Colonic mucosa (tissue), 4 donors: ENCODE results near the gene RFTN1. TPM values are rescaled to one million over a fixed set of nuclear protein-coding genes. Genes with fewer than 3 reads are reported as not detected.

Experiments
- DNase-seq: peaks from one replicate; pipeline ENCODE4 v3.0.0-alpha.2; 2020
- H3K27ac ChIP-seq: fragments of 200-600 bp; one replicate; pipeline ENCODE4 v1.8.0; 2021
- H3K27me3 ChIP-seq: fragments of 200-600 bp; one replicate; pipeline ENCODE4 v1.8.0; 2021
- H3K36me3 ChIP-seq: fragments of 200-600 bp; one replicate; pipeline ENCODE4 v1.8.0; 2021
- H3K4me1 ChIP-seq: fragments of 200-600 bp; one replicate; pipeline ENCODE4 v1.8.0; 2021; ENCODE audit warnings: mild to moderate bottlenecking
- H3K4me3 ChIP-seq: fragments of 200-600 bp; one replicate; pipeline ENCODE4 v1.8.0; 2021
- H3K9ac ChIP-seq, 2 donors: one replicate each; pipeline ENCODE4 v1.7.0; 2013; ENCODE audit warnings: control low read depth in 2 of 2, low read depth in 2 of 2, low read length in 2 of 2
- H3K9me3 ChIP-seq: fragments of 200-600 bp; one replicate; pipeline ENCODE4 v1.8.0; 2021
- intact Hi-C: fragments of 100-400 bp; cut with DNase I; formaldehyde crosslinking; loops from one replicate; pipeline ENCODE4 v1.14.1; 2022
- total RNA-seq, 2 donors: library from RNA; stranded (reverse); fragmentation: NEBNext Ultra II Directional in 1 of 2; extraction: Animal tissue kit (Norgen Biotek cat#: 25700) in 1 of 2; gene quantifications; one replicate each; pipeline ENCODE4 v1.2.1, GENCODE V29; 2021
- TF ChIP-seq, protein P1 (sequence below): fragments of 200-600 bp; IDR thresholded peaks from one replicate; pipeline ENCODE4 v1.8.0; 2022; ENCODE audit warnings: antibody characterized with exemption, mild to moderate bottlenecking
- donor health status: healthy.
- donor health status: DM: no; HTN: no; CAD: no.
- donor health status: DM: no; HTN: no; CAD: no.

The RFTN1 gene
- total RNA-seq, 2 donors from 2014 or later = 4.0 to 10.2 TPM

- no peaks in the 10 kb centered on the region for H3K36me3 ChIP-seq
- H3K4me1 ChIP-seq = peaks cover 7% of the 10 kb centered on the region
- no peak overlapping the region for H3K27ac ChIP-seq
- intact Hi-C loops = no loop called here
- H3K27me3 ChIP-seq = no peaks in the 10 kb centered on the region
- DNase-seq = no peak
- no peak overlapping the region for H3K9ac ChIP-seq
- H3K9me3 ChIP-seq = no peaks in the 10 kb centered on the region
- H3K4me3 ChIP-seq = no peak overlapping the region
- TF ChIP-seq, protein P1, sequence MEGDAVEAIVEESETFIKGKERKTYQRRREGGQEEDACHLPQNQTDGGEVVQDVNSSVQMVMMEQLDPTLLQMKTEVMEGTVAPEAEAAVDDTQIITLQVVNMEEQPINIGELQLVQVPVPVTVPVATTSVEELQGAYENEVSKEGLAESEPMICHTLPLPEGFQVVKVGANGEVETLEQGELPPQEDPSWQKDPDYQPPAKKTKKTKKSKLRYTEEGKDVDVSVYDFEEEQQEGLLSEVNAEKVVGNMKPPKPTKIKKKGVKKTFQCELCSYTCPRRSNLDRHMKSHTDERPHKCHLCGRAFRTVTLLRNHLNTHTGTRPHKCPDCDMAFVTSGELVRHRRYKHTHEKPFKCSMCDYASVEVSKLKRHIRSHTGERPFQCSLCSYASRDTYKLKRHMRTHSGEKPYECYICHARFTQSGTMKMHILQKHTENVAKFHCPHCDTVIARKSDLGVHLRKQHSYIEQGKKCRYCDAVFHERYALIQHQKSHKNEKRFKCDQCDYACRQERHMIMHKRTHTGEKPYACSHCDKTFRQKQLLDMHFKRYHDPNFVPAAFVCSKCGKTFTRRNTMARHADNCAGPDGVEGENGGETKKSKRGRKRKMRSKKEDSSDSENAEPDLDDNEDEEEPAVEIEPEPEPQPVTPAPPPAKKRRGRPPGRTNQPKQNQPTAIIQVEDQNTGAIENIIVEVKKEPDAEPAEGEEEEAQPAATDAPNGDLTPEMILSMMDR = no peak
Measured at GRCh38 chr3:16487511-16488175, 25.9 kb downstream of the RFTN1 start.

GRCh38 chr3:16486951-16487480 lies 26.5 kb downstream of the RFTN1 start:
- no peaks in the 10 kb centered on the region for H3K36me3 ChIP-seq
- peaks cover 7% of the 10 kb centered on the region for H3K4me1 ChIP-seq
- no peak overlapping the region for H3K27ac ChIP-seq
- H3K9me3 ChIP-seq = no peaks in the 10 kb centered on the region
- TF ChIP-seq, protein P1 = no peak
- H3K4me3 ChIP-seq = no peak overlapping the region
- H3K27me3 ChIP-seq = no peaks in the 10 kb centered on the region
- DNase-seq = no peak
- intact Hi-C loops = no loop called here
- no peak overlapping the region for H3K9ac ChIP-seq

DNA sequence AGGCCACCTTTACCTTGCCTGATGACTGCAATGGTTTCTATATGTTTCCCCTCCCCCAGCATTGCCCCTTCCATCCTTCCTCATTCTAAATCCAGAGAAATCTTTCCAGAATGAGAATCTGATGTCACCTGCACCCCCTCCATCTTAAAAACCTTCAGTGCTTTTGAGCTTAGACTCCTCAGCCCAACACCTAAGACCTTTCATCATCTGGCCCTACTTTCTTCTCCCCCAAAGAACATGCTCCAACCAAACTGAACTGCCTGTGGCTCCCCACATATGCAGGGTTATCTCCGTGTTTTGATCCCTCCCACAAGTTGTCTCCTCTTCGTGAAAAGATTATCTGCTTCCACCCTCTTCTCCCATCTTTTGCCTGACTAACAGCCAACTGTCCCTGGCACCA lies 27.3 kb downstream of the RFTN1 start:
- no peaks in the 10 kb centered on the region for H3K27me3 ChIP-seq
- no peak overlapping the region for H3K9ac ChIP-seq
- peaks cover 7% of the 10 kb centered on the region for H3K4me1 ChIP-seq
- H3K36me3 ChIP-seq = no peaks in the 10 kb centered on the region
- no peak overlapping the region for H3K4me3 ChIP-seq
- intact Hi-C loops = no loop called here
- H3K27ac ChIP-seq = no peak overlapping the region
- DNase-seq = no peak
- H3K9me3 ChIP-seq = no peaks in the 10 kb centered on the region
- TF ChIP-seq, protein P1 = no peak

DNA sequence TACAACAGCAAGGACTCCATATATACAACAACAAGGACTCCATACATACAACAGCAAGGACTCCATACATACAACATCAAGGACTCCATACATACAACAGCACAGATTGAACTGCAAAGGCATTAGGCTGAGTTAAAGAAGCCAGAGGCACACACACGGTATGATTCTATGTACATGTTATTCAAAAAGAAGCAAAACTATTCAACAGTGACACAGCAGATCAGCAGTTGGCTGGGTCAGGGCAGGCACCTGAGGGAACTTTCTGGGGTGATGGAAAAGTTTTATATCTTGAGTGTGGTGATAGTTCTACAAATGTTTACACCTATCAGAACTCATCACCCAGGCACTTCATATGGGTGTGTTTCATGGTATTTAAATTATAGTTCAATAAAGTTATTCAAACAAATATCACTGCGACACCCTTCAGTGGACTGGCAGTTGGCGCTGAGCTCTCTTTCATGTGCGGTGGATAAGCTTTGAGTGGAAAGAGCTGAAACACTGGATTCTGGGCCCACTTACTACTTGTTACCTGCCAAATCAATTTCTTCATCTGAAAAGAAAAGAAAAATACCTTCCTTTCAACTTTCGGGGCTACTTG lies 28.0 kb downstream of the RFTN1 start:
- DNase-seq = no peak
- Histone ChIP-seq H3K9ac (no peak overlapping the region), H3K27me3 (no peaks in the 10 kb centered on the region), H3K27ac (no peak overlapping the region), H3K9me3 (no peaks in the 10 kb centered on the region), H3K4me1 (peaks cover 7% of the 10 kb centered on the region), H3K36me3 (no peaks in the 10 kb centered on the region), H3K4me3 (no peak overlapping the region)
- intact Hi-C loops = no loop called here
- TF ChIP-seq, protein P1 = no peak

DNA sequence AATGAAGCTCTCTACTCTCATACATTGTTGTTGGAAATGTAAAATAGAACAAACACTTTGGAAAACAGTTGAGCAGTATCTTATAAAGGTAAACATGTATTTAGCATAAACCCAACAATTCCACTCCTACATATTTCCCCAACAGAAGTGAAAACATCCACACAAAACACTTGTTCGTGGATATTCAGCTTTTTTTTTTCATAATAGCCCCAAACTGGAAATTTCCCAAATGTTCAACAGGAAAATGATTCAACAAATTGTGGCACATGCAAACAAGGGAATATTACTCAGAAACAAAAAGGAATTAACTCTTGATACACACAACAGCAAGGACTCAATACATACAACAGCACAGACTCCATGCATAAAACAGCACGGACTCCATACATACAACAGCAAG lies 28.5 kb downstream of the RFTN1 start:
- no peak for DNase-seq
- H3K36me3 ChIP-seq = no peaks in the 10 kb centered on the region
- H3K9me3 ChIP-seq = no peaks in the 10 kb centered on the region
- no peak overlapping the region for H3K9ac ChIP-seq
- H3K27ac ChIP-seq = no peak overlapping the region
- no peaks in the 10 kb centered on the region for H3K27me3 ChIP-seq
- TF ChIP-seq, protein P1 = no peak
- H3K4me3 ChIP-seq = no peak overlapping the region
- H3K4me1 ChIP-seq = peaks cover 7% of the 10 kb centered on the region
- intact Hi-C loops = no loop called here
